Measurements from ENCODE around the gene KCNQ1OT1.

GRCh38 chr11:2696455-2696854 lies 3.3 kb downstream of the KCNQ1OT1 start:
- TF ChIP-seq RXRA (IDR thresholded peaks at IDR 0.05), result no peak
- no peak for TF ChIP-seq RAD21 (IDR thresholded peaks at IDR 0.05)
- no peak for TF ChIP-seq SP1 (IDR thresholded peaks at IDR 0.05)
- no peak for TF ChIP-seq GABPA (IDR thresholded peaks at IDR 0.05 in 1 of 2, conservative IDR thresholded peaks at IDR 0.05 in 1 of 2)
- no peak for TF ChIP-seq CTCF (IDR thresholded peaks at IDR 0.05; ENCODE audit: low read depth, low read length, missing input control)
- TF ChIP-seq JUND (IDR thresholded peaks at IDR 0.05), result no peak
- no peak for TF ChIP-seq REST (IDR thresholded peaks at IDR 0.05)
- TF ChIP-seq TAF1 (conservative IDR thresholded peaks at IDR 0.05), result no peak
